Measurements from ENCODE around the gene HMGCS1. TPM values are rescaled to one million over a fixed set of nuclear protein-coding genes. Genes with fewer than 3 reads are reported as not detected.
"Not testable (repeated sequence)": the region's sequence is repeated elsewhere in the genome, so short reads cannot be mapped to it uniquely, and the experiment has no call there.

The HMGCS1 gene
- total RNA-seq, 1 experiment from 2014 or later: 20.2 TPM

DNA sequence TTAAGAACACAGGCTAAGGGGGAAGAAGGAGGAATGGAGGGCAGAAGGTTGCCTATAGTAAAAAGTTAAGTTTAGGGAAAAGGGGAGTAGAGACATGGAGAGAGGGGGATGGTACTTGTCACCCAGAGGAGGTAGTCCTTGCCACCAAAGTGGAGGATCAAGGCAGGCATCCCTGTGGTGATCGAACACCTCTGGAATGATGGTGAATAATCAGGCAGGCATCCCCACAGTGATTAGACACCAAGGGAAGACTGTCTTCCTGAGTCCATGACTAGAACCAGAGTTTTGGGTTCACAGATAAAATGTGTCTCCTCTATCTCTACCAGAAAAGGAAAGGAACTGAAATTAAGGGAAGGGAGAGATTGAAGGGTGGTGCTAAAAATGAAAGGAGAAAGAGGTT is 19.2 kb upstream of the HMGCS1 start:
- Histone ChIP-seq H3K27me3 (replicated peaks) (no peaks in the 10 kb centered on the region), H3K36me3 (no peaks in the 10 kb centered on the region), H3K27ac (no peak overlapping the region), H3K9me3 (replicated peaks) (no peaks in the 10 kb centered on the region), H3K4me1 (replicated peaks) (no peaks in the 10 kb centered on the region), H3K4me3 (no peak overlapping the region)
- no peak for DNase-seq (ENCODE audit: low read depth in 1 of 2, low spot score in 2 of 2)

DNA sequence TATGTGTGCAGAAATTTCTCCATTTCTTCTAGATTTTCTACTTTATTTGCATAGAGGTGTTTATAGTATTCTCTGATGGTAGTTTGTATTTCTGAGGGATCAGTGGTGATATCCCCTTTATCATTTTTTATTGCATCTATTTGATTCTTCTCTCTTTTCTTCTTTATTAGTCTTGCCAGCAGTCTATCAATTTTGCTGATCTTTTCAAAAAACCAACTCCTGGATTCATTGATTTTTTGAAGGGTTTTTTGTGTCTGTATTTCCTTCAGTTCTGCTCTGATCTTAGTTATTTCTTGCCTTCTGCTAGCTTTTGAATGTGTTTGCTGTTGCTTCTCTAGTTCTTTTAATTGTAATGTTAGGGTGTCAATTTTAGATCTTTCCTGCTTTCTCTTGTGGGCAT is 12.4 kb upstream of the HMGCS1 start:
- not testable (repeated sequence) for H3K36me3 ChIP-seq; H3K9me3 ChIP-seq (replicated peaks); H3K4me1 ChIP-seq (replicated peaks); H3K27me3 ChIP-seq (replicated peaks); DNase-seq (ENCODE audit: low read depth in 1 of 2, low spot score in 2 of 2); H3K4me3 ChIP-seq; H3K27ac ChIP-seq

DNA sequence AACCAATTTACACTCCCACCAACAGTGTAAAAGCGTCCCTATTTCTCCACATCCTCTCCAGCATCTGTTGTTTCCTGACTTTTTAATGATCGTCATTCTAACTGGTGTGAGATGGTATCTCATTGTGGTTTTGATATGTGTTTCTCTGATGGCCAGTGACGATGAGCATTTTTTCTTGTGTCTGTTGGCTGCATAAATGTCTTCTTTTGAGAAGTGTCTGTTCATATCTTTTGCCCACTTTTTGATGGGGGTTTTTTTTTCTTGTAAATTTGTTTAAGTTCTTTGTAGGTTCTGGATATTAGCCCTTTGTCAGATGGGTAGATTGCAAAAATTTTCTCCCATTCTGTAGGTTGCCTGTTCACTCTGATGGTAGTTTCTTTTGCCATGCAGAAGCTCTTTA is 10.3 kb upstream of the HMGCS1 start:
- not testable (repeated sequence) for H3K9me3 ChIP-seq (replicated peaks); H3K4me3 ChIP-seq; DNase-seq (ENCODE audit: low read depth in 1 of 2, low spot score in 2 of 2); H3K27me3 ChIP-seq (replicated peaks); H3K4me1 ChIP-seq (replicated peaks); H3K36me3 ChIP-seq; H3K27ac ChIP-seq

DNA sequence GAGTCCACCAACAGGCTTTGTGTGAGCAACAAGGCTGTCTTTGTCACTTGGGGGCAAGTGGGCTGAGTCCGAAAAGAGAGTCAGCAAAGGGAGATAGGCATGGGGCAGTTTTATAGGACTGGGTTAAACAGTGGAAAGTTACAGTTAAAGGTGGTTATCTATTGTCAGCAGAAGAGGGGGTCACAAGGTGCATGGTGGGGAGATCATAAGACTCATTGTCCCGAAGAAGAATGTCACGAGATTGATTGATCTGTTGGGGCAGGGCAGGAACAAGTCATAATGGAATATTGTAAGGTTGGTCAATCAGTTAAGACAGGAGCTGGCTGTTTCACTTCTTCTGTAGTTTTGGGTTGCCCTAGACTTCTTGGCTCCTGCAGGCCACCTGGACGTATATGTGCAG is 7.6 kb upstream of the HMGCS1 start:
- Histone ChIP-seq H3K27me3 (replicated peaks) (no peaks in the 10 kb centered on the region), H3K27ac (no peak overlapping the region), H3K4me1 (replicated peaks) (no peaks in the 10 kb centered on the region), H3K36me3 (no peaks in the 10 kb centered on the region), H3K9me3 (replicated peaks) (no peaks in the 10 kb centered on the region), H3K4me3 (no peak overlapping the region)
- no peak for DNase-seq (ENCODE audit: low read depth in 1 of 2, low spot score in 2 of 2)

DNA sequence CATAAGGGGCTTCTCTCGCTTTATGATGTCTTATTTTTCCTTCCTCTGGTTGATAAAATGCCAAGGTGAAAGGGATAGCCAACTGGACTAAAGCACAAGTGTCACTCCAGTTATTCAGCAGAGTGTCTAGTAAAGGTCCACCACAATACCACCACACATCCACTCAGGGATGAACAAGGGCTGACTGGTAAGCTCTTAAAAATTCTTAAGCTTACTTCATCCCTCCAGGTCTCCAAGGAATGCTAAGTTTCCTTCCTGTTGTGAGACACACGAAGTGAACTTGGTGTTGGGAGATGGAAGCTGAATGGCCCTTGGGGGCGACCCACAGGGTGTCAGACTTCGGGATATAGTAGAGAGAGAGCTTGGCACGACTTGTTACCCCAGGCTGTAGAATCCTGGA is 3.2 kb upstream of the HMGCS1 start:
- peaks cover 16% of the 10 kb centered on the region for H3K4me1 ChIP-seq (replicated peaks)
- no peak for DNase-seq (ENCODE audit: low read depth in 1 of 2, low spot score in 2 of 2)
- no peak overlapping the region for H3K4me3 ChIP-seq
- no peaks in the 10 kb centered on the region for H3K27me3 ChIP-seq (replicated peaks)
- no peak overlapping the region for H3K27ac ChIP-seq
- H3K36me3 ChIP-seq: no peaks in the 10 kb centered on the region
- H3K9me3 ChIP-seq (replicated peaks): no peaks in the 10 kb centered on the region

DNA sequence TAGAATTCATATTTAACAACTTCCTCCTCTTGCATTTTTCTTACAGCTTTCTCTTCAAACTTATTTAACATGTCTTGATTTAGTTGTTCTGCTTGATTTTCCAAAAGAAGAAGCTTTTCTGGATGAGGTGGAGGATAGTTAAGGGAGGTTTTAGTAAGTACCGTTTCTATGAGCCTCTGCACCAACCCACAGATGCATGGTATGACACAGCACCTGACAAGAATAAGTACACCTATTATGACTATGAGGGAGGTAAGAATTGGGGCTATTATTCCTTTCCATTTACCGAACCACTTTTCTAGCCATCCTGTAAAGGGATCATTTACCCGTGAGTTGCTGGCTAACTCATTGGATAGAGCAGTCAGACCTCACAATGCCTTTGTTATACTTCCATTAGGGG is 2.5 kb upstream of the HMGCS1 start:
- H3K4me1 ChIP-seq (replicated peaks): peaks cover 16% of the 10 kb centered on the region
- no peaks in the 10 kb centered on the region for H3K27me3 ChIP-seq (replicated peaks)
- no peak overlapping the region for H3K4me3 ChIP-seq
- H3K36me3 ChIP-seq: no peaks in the 10 kb centered on the region
- no peak for DNase-seq (ENCODE audit: low read depth in 1 of 2, low spot score in 2 of 2)
- no peak overlapping the region for H3K27ac ChIP-seq
- no peaks in the 10 kb centered on the region for H3K9me3 ChIP-seq (replicated peaks)

DNA sequence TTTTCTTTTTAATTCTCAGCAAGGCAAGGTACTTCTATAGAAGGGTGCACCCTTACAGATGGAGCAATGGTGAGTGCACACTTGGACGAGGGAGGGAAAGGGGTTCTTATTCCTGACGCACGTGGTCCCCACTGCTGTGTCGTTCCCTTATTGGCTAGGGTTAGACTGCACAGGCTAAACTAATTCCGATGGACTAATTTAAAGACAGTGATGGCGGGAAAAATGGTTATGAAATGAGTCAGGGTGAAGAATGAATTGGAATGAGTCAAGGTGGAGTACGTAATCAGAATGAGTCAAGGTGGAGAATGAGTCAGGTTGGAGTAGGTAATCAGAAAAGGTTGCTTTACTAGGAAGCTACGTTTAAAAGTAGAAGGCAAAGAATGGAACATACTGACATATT is 2.1 kb upstream of the HMGCS1 start:
- Histone ChIP-seq H3K27ac (no peak overlapping the region), H3K4me1 (replicated peaks) (peaks cover 16% of the 10 kb centered on the region), H3K4me3 (no peak overlapping the region), H3K36me3 (no peaks in the 10 kb centered on the region), H3K27me3 (replicated peaks) (no peaks in the 10 kb centered on the region), H3K9me3 (replicated peaks) (no peaks in the 10 kb centered on the region)
- no peak for DNase-seq (ENCODE audit: low read depth in 1 of 2, low spot score in 2 of 2)

DNA sequence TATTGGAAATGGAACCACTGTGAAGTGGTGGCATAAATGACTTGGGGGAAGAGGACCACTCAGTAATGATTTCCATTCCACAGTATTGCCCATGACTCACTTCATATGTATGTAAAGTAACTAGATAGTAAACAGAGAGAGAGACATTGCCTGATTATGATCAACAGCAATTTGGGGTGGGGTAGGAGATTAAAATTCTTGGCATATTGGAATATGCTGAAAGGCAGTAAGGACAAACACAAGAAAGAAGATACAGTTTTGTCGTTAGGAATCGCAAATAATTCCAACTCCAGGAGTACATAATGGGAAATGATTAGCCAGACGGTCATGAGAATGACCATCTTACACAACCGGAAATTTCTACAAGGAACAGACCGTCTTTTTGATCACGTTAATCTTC is 1.5 kb upstream of the HMGCS1 start:
- H3K4me1 ChIP-seq (replicated peaks): peaks cover 16% of the 10 kb centered on the region
- no peaks in the 10 kb centered on the region for H3K36me3 ChIP-seq
- no peaks in the 10 kb centered on the region for H3K9me3 ChIP-seq (replicated peaks)
- no peak for DNase-seq (ENCODE audit: low read depth in 1 of 2, low spot score in 2 of 2)
- no peaks in the 10 kb centered on the region for H3K27me3 ChIP-seq (replicated peaks)
- H3K4me3 ChIP-seq: no peak overlapping the region
- no peak overlapping the region for H3K27ac ChIP-seq

DNA sequence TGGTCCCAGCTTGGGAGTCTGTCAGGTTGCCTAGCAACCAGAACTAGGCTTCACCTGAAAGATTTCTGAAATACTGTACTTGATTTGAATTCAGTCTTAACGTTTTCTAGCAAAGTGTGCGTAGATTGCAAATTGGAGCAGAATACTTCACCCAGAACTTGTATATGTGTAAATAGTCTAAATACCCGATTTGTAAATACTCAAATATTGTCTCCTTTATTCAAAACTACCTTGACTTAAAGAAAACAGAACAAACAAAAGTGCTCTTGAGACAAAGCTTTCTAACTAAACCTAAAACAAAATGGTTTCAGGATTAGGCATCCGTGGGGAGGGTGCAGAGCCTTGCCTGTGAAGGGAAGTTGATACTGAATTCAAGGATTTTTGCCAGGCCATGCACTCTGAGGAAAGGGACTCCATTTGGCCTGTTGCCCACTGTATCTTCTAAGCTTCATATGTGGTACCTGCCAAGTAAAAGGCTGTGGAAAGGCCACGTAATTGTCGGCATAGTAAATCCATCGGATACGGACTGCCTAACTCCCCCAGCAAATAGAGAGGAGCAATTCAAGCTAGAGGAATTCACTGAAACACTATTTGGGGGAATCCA is 744 bp upstream of the HMGCS1 start:
- no peak for DNase-seq (ENCODE audit: low read depth in 1 of 2, low spot score in 2 of 2)
- Histone ChIP-seq H3K4me3 (peak overlapping the region; percentile 66), H3K27me3 (replicated peaks) (no peaks in the 10 kb centered on the region), H3K36me3 (no peaks in the 10 kb centered on the region), H3K27ac (peak overlapping the region; percentile 66), H3K4me1 (replicated peaks) (peaks cover 16% of the 10 kb centered on the region), H3K9me3 (replicated peaks) (no peaks in the 10 kb centered on the region)

DNA sequence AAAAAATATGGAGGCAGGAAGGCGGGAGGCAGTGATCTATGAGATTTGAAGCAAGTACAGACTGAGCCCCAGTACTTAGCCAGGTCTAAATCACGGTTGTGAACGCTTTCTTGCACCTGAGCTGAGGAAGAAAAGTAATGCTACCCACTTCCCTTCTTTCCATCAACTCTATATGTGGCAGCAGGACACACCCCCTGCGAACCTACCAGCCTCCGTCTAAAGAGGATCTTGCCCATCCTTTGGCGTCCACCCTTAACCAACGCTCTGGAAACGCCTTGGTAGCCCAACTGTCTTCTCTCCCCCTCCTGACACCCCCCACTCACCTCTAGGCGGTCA is 545 bp downstream of the HMGCS1 start:
- Histone ChIP-seq H3K4me1 (replicated peaks) (peaks cover 16% of the 10 kb centered on the region), H3K36me3 (no peaks in the 10 kb centered on the region), H3K4me3 (peak overlapping the region; percentile 66), H3K27ac (peak overlapping the region; percentile 61), H3K27me3 (replicated peaks) (no peaks in the 10 kb centered on the region), H3K9me3 (replicated peaks) (no peaks in the 10 kb centered on the region)
- no peak for DNase-seq (ENCODE audit: low read depth in 1 of 2, low spot score in 2 of 2)

DNA sequence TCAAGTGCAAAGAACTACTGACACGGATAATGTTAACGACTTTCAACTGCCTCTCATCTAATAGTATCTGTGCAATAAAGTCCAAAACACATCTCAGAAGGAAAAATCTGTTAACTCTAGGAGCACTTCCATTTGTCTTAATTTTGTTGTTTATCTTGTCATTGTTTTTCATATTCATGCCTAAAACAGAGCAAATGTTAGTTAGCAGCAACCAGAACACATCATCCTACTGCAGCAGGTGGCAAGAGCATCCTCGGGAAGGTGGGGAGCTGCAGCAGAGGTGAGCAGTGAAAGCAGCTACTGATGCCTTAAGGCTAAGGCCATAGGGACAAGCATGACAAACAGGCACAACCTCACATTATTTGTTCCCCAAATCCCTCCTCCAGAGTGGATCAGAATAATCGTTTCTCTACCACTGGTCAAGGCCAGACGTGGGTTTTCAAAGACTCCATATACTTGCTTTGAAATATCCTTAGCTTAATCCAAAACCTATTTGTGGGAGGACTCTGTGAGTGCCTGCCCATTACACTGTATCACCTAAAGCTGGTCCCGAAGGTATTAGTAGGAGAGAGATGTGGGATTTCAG is 1.0 kb downstream of the HMGCS1 start:
- Histone ChIP-seq H3K36me3 (no peaks in the 10 kb centered on the region), H3K27me3 (replicated peaks) (no peaks in the 10 kb centered on the region), H3K27ac (no peak overlapping the region), H3K4me3 (peak overlapping the region; percentile 66), H3K4me1 (replicated peaks) (peaks cover 16% of the 10 kb centered on the region), H3K9me3 (replicated peaks) (no peaks in the 10 kb centered on the region)
- DNase-seq (ENCODE audit: low read depth in 1 of 2, low spot score in 2 of 2): no peak

DNA sequence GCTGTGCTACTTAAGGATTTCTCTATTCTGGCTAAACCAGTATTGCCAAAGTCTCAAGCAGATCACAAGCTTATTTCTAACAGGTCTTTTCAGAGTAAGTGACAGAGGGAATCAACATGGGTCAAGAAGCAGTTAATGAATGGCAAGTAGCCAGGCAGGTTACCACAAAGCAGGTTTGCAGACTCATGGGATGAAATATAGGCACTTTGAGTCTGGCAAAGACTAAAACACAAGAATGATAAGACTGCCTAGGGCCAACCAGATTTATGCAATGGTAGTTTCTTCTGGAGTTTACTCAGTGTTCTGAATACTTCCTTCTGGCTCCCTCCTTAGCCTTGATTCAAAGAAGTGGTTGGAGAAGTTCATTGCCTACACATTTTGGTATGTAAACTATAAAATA is 3.6 kb downstream of the HMGCS1 start:
- Histone ChIP-seq H3K9me3 (replicated peaks) (no peaks in the 10 kb centered on the region), H3K36me3 (no peaks in the 10 kb centered on the region), H3K27me3 (replicated peaks) (no peaks in the 10 kb centered on the region), H3K4me1 (replicated peaks) (peaks cover 13% of the 10 kb centered on the region), H3K27ac (no peak overlapping the region), H3K4me3 (no peak overlapping the region)
- DNase-seq (ENCODE audit: low read depth in 1 of 2, low spot score in 2 of 2): no peak

DNA sequence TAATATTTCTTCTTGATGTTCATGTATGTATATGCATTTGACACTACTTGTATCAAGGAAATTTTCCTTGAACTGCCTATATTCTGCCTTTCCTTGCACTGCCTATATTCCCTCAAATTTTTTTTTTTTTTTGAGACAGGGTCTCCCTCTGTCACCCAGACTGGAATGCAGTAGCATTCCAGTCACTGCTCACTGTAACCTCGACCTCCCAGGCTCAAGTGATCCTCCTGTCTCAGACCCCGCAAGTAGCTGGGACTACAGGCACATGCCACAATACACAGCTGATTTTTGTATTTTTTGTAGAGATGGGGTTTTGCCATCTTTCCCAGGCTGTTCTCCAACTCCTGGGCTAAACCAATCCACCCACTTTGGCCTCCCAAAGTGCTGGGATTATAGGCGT is 4.1 kb downstream of the HMGCS1 start:
- Histone ChIP-seq H3K27ac (no peak overlapping the region), H3K9me3 (replicated peaks) (no peaks in the 10 kb centered on the region), H3K4me1 (replicated peaks) (peaks cover 11% of the 10 kb centered on the region), H3K27me3 (replicated peaks) (no peaks in the 10 kb centered on the region), H3K4me3 (no peak overlapping the region), H3K36me3 (no peaks in the 10 kb centered on the region)
- no peak for DNase-seq (ENCODE audit: low read depth in 1 of 2, low spot score in 2 of 2)

DNA sequence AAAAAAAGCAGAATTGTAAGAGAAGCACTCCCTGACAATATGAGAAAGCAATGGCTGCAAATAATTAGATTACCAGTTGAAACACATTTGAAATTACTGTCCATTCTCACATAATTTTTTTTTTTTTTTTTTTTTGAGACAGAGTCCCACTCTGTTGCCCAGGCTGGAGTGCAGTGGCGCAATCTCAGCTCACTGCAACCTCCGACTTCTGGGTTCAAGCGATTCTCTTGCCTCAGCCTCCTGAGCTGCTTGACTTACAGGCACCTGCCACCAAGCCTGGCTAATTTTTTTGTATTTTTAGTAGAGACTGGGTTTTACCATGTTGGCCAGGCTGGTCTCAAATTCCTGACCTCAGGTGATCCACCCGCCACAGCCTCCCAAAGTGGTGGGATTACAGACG is 6.3 kb downstream of the HMGCS1 start:
- H3K4me1 ChIP-seq (replicated peaks); H3K4me3 ChIP-seq; DNase-seq (ENCODE audit: low read depth in 1 of 2, low spot score in 2 of 2); H3K27ac ChIP-seq; H3K9me3 ChIP-seq (replicated peaks); H3K27me3 ChIP-seq (replicated peaks); H3K36me3 ChIP-seq: not testable (repeated sequence)

DNA sequence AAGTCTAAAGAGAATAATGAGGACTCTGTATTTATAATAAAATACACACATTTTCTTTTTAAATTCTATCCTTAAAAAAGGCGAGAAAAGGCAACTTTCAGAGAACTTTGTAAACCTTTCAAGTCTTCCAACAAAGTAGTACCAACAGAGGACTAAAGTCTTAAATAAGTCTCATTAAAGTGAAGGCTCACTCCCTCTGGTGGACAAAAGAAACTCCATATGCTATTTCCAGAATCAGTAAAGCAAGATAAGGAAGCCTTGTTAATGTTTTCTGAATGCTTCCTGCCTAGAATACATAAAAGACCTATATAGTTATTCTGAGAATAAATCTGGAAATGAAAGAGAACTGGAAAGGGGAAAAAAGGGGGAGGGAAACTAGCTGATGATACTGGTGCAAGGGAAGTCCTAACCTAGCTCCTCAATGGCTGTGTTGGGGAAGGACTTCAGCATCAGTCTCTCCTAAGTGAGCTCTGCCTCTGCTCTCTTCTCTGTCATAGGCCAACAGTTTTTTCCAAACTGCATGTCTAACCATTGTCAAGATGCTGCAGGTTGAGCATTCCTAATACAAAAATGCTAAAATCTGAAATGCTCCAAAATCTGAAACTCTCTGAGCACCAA is 7.2 kb downstream of the HMGCS1 start:
- Histone ChIP-seq H3K4me1 (replicated peaks) (no peaks in the 10 kb centered on the region), H3K27ac (no peak overlapping the region), H3K27me3 (replicated peaks) (no peaks in the 10 kb centered on the region), H3K4me3 (no peak overlapping the region), H3K9me3 (replicated peaks) (no peaks in the 10 kb centered on the region), H3K36me3 (0 out of 2 replicates have a peak, but pooled peaks cover 5% of the 10 kb centered on the region)
- peak in 1 of 2 experiments; percentile 44 for DNase-seq (ENCODE audit: low read depth in 1 of 2, low spot score in 2 of 2)
